Hematopoietic multipotent progenitor cell (in vitro differentiated cells): ENCODE measurements around the gene KCP. TPM values are rescaled to one million over a fixed set of nuclear protein-coding genes. Genes with fewer than 3 reads are reported as not detected.
A peak's percentile ranks its signal among the peaks of the same experiment; 100 is the strongest.

Experiments used
- DNase-seq, 3 donors: peaks; one replicate each; pipeline ENCODE4 v3.0.0-alpha.2; 2011 to 2015; ENCODE audit warnings: low read depth in 2 of 3, low spot score in 2 of 3
- total RNA-seq: library from RNA; depleted of rRNA; stranded (reverse); fragments of >200 nt; gene quantifications from one replicate; pipeline ENCODE4 v1.2.3, GENCODE V29; 2012

Gene KCP
- total RNA-seq, 1 donor: under 0.01 TPM

- DNase-seq: no peak
These were observed 66.4 kb downstream of the KCP start for GRCh38 chr7:128843938-128844621.

DNA sequence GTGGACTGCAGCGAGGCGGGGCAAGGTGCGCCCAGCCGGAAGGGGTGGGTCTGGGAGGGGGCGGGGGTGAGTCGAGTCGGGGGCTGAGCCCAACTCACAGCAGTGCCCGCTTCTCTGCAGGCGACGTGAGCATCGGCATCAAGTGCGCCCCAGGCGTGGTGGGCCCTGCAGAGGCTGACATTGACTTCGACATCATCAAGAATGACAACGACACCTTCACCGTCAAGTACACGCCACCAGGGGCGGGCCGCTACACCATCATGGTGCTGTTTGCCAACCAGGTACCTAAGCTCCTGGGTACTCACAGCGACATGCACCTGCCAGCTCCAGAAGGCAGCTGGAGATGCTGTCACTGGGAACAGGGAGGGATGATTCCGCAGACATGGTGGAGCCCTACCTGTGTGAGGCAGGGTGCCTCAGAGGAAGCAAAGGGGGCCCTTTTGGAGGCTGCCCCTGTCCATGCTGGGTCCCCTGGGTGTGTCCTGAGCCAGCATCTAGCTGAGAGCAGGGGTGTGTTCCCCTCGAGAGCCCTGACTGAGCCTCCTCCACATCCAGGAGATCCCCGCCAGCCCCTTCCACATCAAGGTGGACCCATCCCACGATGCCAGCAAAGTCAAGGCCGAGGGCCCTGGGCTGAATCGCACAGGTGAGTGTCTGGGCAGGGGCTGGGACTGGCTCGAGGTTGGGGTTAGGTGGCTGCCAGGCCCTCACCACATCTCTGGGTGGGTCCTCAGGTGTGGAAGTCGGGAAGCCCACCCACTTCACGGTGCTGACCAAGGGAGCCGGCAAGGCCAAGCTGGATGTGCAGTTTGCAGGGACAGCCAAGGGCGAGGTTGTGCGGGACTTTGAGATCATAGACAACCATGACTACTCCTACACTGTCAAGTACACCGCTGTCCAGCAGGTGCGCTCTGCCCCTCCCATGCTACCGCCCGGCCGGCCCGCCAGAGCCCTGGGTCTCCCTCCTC is 67.6 kb downstream of the KCP start:
- no peak for DNase-seq

DNA sequence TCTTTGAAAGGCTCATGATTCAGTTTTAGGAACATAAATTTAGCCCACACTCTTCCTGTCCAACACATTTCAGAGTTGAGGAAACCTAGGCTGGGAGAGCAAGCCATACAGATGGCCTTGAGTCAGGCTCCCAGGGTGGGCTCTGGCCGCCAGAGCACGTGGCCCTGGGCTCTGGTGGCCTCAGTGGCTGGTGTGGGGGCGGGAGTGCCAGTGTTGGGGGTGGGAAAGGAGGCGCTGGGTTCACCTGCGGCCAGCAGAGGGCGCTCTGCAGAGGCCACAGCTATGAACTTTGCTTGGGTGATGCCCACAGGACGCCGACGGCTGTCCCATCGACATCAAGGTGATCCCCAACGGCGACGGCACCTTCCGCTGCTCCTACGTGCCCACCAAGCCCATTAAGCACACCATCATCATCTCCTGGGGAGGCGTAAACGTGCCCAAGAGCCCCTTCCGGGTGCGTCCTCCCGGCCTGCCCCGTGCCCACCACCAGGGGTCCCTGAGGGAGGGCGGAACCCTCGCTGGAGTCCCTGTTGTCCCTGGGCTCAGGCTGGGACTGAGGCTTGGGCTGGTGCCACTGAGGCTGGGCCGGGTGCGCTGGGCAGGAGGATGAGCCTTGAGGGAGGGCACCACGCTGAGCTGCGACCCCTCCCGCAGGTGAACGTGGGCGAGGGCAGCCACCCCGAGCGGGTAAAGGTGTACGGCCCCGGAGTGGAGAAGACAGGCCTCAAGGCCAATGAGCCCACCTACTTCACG is 68.4 kb downstream of the KCP start:
- DNase-seq: peak; percentile 47 to 67 (median 66)

DNA sequence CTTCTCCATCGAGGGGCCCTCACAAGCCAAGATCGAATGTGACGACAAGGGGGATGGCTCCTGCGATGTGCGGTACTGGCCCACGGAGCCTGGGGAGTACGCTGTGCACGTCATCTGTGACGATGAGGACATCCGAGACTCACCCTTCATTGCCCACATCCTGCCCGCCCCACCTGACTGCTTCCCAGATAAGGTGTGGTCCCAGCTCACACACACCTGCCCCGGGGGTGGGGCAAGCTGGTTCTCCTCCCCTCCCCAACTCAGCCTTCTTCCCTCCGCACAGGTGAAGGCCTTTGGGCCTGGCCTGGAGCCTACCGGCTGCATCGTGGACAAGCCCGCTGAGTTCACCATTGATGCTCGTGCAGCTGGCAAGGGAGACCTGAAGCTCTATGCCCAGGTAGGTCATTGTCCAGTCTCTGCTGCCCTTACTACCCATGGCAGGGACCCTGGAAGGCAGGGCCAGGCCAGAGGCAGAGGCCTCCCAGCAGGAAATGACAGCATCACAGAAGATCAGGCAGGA is 69.3 kb downstream of the KCP start:
- DNase-seq: no peak

DNA sequence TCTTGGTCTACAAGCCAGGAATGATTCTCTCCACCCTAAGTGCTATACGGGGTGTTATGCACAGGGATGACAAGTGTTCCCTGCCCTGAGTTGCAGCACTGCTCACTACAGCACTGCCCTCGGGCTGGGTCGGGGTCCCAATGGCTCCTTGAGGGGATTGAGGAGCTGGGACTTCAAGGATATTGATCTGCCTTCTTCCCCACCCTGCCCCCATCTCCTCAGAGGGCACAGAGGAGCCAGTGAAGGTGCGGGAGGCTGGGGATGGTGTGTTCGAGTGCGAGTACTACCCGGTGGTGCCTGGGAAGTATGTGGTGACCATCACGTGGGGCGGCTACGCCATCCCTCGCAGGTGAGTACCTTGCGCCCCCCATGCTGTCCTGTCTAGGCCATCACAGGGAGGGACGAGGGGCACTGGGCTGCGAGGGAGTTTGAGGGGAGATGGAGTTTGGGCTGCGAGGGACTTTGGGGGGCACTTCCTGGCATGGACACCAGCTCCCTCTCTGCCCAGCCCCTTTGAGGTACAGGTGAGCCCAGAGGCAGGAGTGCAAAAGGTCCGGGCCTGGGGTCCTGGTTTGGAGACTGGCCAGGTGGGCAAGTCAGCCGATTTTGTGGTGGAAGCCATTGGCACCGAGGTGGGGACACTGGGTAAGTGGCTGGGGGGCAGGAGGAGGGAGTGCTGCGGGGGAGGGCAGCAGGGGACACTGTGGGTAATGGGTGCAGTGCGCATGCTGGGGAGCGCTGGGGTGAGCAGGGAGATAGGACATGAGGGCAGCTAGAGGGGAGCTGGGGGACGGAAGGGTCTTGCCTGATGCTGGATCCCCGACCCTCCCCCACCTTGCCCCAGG is 70.0 kb downstream of the KCP start:
- DNase-seq: no peak

DNA sequence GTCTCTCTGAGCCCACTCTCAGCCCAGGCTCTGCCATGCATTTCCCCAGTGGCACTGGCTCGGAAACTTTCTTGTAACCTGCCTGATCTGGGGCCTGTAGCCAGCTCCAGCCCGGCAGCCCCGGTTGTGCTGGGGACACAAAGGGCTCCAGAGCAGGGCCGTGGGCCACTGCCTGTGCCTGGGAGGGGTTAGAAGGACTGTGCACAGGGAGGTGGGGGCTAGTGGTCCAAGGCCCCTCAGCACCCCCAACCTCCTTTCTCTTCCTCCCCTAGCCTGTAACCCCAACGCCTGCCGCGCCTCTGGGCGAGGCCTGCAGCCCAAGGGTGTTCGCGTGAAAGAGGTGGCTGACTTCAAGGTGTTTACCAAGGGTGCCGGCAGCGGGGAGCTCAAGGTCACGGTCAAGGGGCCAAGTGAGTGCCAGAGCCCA is 70.7 kb downstream of the KCP start:
- DNase-seq: no peak

DNA sequence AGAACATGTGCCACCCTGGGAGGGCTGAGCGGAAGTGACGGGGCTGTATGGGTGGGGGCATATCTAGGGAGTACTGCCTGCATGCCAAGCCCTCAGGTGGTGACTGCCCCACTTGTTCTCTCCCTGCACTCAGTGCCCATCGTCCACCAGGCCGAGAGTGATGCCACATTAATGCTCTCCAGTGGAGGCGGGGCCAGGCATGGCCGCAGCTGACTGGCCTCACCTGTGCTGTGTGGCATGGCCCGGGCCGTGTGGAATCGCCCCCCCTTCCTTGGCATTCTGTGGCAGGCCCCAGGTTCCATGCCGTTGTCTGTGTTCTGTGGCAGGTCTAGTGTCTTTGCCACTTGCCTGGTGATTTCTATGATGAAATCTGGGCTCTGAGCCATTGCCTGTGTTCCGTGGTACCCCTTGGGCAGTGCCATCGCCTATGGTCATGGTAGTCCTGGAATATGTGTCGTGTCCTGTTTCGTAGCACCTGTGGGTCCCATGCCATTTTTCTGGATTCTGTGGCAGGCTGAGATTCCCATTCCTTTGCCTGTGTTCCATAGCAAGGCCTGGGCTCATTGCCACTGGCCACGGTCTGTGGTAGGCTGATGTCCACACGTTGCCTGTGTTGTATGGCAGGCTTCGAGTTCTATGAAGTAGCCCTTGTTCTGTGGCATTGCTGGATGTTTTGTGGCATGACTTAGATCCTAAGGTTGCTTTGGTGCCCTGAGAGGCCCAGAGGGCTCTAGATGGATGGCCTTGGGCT is 71.4 kb downstream of the KCP start:
- no peak for DNase-seq

- DNase-seq: no peak
These were observed 72.3 kb downstream of the KCP start for GRCh38 chr7:128838109-128838779.

DNA sequence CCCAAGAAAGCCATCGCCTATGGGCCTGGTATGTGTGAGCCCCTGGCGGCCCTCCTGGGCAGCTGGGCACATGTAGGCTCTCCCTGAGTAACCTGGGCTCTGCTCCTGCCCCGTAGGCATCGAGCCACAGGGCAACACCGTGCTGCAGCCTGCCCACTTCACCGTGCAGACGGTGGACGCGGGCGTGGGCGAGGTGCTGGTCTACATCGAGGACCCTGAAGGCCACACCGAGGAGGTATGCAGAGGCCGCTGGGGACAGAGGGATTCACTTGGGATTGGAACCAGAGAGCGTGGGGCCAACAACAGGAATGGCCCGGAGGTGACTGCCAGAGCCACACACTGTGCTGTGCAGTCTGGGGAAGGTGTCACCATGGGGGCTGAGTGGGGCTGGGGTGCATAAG is 73.0 kb downstream of the KCP start:
- DNase-seq: no peak

DNA sequence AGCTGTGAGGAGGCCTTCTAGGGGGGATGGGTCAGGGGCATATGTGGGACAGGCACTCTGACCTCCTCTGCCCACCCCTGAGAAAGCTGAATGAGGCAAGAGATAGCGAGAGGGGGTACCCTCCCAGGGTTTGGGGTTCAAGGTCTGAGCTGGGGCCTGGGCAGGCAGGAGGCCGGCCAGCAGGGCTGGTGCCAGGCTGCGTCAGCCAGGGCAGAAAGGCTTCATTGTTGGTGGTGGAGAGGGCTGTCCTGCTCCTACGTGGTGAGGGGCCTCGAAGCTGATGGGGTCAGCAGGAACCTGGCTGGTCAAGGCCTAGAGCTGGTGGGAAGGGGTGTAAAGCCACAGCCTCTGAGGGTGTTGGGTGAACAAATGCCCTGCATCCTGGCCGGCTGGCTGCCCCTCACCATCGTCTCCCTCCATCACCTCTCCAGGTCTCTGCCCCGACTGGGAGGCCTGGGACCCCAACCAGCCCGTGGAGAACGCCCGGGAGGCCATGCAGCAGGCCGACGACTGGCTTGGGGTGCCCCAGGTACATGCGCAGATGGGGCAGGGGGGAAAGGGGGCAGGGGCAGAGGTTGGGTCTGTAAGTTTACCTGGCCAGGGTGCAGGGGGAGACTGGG is 73.7 kb downstream of the KCP start:
- DNase-seq: no peak

GRCh38 chr7:128835790-128836641 is 74.5 kb downstream of the KCP start:
- DNase-seq: no peak

DNA sequence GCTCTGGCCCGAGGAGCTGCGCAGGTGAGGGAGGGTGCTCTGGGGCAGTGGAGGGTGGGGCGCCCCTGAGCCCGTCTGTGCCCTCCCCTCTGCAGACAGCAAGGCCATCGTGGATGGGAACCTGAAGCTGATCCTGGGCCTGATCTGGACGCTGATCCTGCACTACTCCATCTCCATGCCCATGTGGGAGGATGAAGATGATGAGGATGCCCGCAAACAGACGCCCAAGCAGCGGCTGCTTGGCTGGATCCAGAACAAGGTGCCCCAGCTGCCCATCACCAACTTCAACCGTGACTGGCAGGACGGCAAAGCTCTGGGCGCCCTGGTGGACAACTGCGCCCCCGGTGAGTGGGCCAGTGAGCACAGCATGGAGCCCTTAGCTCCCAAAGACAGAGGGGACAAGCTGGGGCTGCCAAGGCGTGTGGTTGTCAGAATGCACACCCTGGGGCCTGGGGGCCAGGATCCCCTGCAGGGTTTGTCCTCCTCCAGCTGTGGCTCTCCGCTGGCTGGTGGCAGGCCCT is 75.2 kb downstream of the KCP start:
- DNase-seq: no peak

DNA sequence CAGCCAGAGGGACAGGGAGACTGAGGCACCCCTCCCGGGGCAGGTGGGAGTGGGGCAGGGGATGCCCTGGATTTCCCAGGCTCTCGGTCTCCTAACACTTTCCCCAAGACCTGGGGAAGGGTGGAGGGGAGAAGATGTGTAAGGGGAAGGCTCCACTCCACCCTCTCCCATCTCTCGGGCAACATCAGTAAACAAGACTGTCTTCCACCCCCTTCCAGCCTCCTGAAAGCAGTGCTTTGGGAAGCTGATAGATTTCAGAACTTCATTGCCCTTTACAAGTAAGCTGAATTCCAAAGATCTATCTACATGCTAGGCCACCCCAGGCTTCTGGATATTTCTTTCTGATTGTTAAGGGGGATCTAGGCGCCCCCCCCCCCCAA is 76.6 kb downstream of the KCP start:
- DNase-seq: no peak

GRCh38 chr7:128833148-128833945 is 77.2 kb downstream of the KCP start:
- DNase-seq: peak in 1 of 3 donors; percentile 56

DNA sequence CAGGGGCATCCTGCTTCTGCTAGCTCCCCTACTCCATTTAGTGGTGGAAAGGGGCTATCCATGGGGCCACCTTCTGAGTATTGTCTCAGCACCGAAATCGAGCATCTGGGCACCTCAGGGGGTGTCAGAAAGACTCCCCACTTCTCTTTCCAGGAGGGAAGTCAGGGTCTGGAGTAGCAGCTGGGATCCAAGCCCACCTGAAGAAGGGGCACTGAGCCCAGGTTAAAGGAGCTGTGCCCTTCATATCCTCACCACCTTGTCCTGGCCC is 77.7 kb downstream of the KCP start:
- DNase-seq: no peak

DNA sequence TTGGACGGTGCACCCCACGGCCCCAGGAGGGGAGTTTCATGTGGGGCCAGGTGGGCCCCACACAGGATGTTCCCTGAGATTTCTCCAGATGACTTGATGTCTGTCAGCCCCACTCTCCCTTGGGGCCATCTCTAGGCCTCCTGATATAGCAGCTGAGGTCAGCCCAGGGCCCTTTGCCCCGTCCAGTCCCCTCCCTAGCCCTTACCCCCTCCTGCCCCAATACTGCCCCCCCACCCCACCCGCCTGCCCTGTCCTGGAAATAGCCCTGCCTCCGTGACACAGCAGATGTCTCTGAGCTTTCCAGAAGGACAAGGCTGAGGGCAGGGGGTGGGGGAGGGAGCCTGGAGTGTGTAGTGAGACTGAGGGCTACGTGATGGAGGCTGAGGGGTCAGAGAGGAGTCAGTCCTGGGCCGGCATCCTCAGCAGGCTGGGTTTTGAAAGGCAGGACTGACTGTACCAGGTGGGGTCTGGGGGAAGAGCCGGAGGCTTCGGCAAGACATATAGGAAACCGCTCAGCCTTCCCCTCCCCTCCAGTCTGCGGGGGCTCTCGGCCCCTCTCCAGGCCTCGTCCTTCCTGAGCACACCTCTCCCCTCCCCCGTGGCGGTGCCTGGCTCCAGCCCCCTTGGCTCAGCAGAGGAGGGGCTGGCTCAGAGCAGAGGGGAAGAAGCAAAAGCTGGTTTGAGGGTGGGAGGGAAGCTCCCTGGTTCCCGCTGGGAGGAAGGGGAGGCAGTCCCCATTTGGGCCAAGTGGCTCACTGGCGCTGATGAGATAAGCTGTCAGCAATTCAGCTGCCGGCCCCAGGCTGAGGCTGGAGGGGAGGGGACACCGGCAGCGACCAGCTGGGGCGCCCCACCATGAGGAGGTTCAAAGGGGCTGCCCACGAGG is 78.3 kb downstream of the KCP start:
- DNase-seq: peak in 1 of 3 donors; percentile 10
